Astrocyte (in vitro differentiated cells and primary cell): ENCODE results near the gene PNKP. TPM values are rescaled to one million over a fixed set of nuclear protein-coding genes. Genes with fewer than 3 reads are reported as not detected.

Experiments used
- DNase-seq: peaks from one replicate; pipeline ENCODE4 v3.0.0-alpha.2; 2010; ENCODE audit warnings: low read depth
- FAIRE-seq: peaks from 2 replicates; lab custom pipeline; 2011; peaks lifted over from hg19 to GRCh38; lab: Jason Lieb, UNC
- H2AFZ ChIP-seq: 2 replicates; pipeline ENCODE4 v1.6.0; 2012; ENCODE audit warnings: low read depth, low read length, inconsistent platforms
- H3K27ac ChIP-seq: 2 replicates; pipeline ENCODE4 v1.5.1; 2011; ENCODE audit warnings: low read depth, low read length, inconsistent platforms
- H3K27me3 ChIP-seq: 2 replicates; pipeline ENCODE4 v1.6.0; 2011; ENCODE audit warnings: low read length, inconsistent platforms; ENCODE audit not compliant: insufficient read depth
- H3K36me3 ChIP-seq: 2 replicates; pipeline ENCODE4 v1.5.1; 2011; ENCODE audit warnings: low read length, inconsistent platforms; ENCODE audit not compliant: insufficient read depth
- H3K4me1 ChIP-seq: 2 replicates; pipeline ENCODE4 v1.5.1; 2011; ENCODE audit warnings: low read length, inconsistent platforms; ENCODE audit not compliant: insufficient read depth
- H3K4me2 ChIP-seq: 2 replicates; pipeline ENCODE4 v1.6.0; 2012; ENCODE audit warnings: low read length, inconsistent platforms
- H3K4me3 ChIP-seq: 2 replicates; pipeline ENCODE4 v1.5.1; 2011; ENCODE audit warnings: low read depth, mild to moderate bottlenecking, low read length, inconsistent platforms; ENCODE audit not compliant: insufficient read depth
- H3K79me2 ChIP-seq: 2 replicates; pipeline ENCODE4 v1.6.0; 2012; ENCODE audit warnings: mild to moderate bottlenecking, low read length, inconsistent platforms; ENCODE audit not compliant: insufficient read depth
- H3K9ac ChIP-seq: 2 replicates; pipeline ENCODE4 v1.6.0; 2012; ENCODE audit warnings: mild to moderate bottlenecking, low read length, inconsistent platforms
- H3K9me3 ChIP-seq: 2 replicates; pipeline ENCODE4 v1.5.1; 2012; ENCODE audit warnings: low read depth, mild to moderate bottlenecking, low read length, inconsistent platforms; ENCODE audit not compliant: insufficient read depth
- H4K20me1 ChIP-seq: 2 replicates; pipeline ENCODE4 v1.6.0; 2012; ENCODE audit warnings: low read length, inconsistent platforms; ENCODE audit not compliant: insufficient read depth
- H3K27ac Mint-ChIP-seq: one replicate; pipeline ENCODE4 v1.8.0; 2021; ENCODE audit warnings: mild to moderate bottlenecking, mixed read lengths; ENCODE audit not compliant: unreplicated experiment
- H3K27me3 Mint-ChIP-seq: one replicate; pipeline ENCODE4 v1.8.0; 2021; ENCODE audit warnings: low read depth, mixed read lengths; ENCODE audit not compliant: unreplicated experiment
- H3K36me3 Mint-ChIP-seq: one replicate; pipeline ENCODE4 v1.8.0; 2021; ENCODE audit warnings: low read depth, mixed read lengths; ENCODE audit not compliant: unreplicated experiment
- H3K4me1 Mint-ChIP-seq: one replicate; pipeline ENCODE4 v1.8.0; 2021; ENCODE audit warnings: low read depth, mixed read lengths; ENCODE audit not compliant: unreplicated experiment
- H3K4me3 Mint-ChIP-seq: one replicate; pipeline ENCODE4 v1.8.0; 2021; ENCODE audit warnings: mild to moderate bottlenecking, moderate library complexity, mixed read lengths; ENCODE audit not compliant: unreplicated experiment
- H3K9me3 Mint-ChIP-seq: one replicate; pipeline ENCODE4 v1.8.0; 2021; ENCODE audit warnings: mild to moderate bottlenecking, mixed read lengths; ENCODE audit not compliant: unreplicated experiment
- EZH2 ChIP-seq: IDR thresholded peaks from 2 replicates; pipeline ENCODE4 v1.6.1; 2012; ENCODE audit warnings: mild to moderate bottlenecking, low read length, inconsistent platforms; ENCODE audit not compliant: insufficient read depth
- total RNA-seq: library from RNA; stranded (reverse); gene quantifications from 2 replicates; pipeline ENCODE4 v1.2.1, GENCODE V29; 2021
- TF ChIP-seq, protein P1 (sequence below): IDR thresholded peaks from 2 replicates; pipeline ENCODE4 v1.5.1; 2011; ENCODE audit warnings: low read depth, mild to moderate bottlenecking, inconsistent platforms, low read length, moderate library complexity; ENCODE audit not compliant: insufficient read depth

Gene PNKP
- total RNA-seq, 1 donor from 2014 or later = 54.8 TPM

DNA sequence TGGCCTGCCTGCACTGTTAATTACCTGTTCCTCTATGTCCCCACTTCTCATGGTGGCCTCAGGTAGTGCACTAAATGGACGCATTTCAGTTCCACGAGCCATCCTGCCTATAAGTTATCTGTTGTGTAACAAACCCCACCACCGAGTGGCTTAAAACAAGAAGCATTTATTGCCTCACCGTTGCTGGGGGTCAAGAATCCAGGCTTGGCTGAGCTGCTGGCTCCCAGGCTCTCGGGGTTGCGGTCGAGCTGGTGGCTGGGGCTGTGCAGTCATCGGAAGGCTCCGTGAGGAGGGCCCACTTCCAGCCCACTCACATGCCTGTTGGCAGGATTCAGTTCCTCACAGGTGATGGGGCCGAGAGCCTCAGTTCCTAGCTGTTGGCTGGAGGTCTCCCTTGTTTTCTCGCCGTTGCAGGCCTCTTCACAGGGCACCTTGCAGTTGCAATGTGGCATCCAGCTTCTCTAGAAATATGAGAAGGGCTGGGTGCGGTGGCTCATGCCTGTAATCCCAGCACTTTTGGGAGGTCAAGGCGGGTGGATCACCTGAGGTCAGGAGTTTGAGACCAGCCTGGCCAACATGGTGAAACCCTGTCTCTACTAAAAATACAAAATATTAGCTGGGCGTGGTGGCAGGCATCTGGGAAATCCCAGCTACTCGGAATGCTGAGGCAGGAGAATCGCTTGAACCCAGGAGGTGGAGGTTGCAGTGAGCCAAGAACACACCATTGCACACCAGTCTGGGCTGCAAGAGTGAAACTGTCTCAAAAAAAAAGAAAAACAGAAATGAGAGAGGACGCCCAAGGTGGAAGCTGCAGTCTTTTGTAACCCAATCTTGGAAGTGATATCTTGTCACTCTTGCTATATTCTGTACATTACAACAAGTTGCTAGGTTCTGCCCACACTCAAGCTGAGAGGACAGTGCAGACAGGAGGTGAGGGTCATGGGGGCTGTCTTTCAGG lies 23.0 kb downstream of the PNKP start:
- H3K36me3 ChIP-seq = peaks cover 4% of the 10 kb centered on the region
- no peak overlapping the region for H3K4me2 ChIP-seq
- H2AFZ ChIP-seq = no peak overlapping the region
- no peak for FAIRE-seq
- peaks cover 12% of the 10 kb centered on the region for H4K20me1 ChIP-seq
- Mint-ChIP-seq H3K9me3 (peaks cover 10% of the 10 kb centered on the region), H3K4me1 (peaks cover 15% of the 10 kb centered on the region), H3K27me3 (no peaks in the 10 kb centered on the region), H3K27ac (no peak overlapping the region), H3K4me3 (no peak overlapping the region), H3K36me3 (peaks cover 19% of the 10 kb centered on the region)
- peaks cover 3% of the 10 kb centered on the region for H3K79me2 ChIP-seq
- H3K9ac ChIP-seq = no peak overlapping the region
- H3K4me1 ChIP-seq = peaks cover 11% of the 10 kb centered on the region
- TF ChIP-seq, protein P1, sequence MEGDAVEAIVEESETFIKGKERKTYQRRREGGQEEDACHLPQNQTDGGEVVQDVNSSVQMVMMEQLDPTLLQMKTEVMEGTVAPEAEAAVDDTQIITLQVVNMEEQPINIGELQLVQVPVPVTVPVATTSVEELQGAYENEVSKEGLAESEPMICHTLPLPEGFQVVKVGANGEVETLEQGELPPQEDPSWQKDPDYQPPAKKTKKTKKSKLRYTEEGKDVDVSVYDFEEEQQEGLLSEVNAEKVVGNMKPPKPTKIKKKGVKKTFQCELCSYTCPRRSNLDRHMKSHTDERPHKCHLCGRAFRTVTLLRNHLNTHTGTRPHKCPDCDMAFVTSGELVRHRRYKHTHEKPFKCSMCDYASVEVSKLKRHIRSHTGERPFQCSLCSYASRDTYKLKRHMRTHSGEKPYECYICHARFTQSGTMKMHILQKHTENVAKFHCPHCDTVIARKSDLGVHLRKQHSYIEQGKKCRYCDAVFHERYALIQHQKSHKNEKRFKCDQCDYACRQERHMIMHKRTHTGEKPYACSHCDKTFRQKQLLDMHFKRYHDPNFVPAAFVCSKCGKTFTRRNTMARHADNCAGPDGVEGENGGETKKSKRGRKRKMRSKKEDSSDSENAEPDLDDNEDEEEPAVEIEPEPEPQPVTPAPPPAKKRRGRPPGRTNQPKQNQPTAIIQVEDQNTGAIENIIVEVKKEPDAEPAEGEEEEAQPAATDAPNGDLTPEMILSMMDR = no peak
- TF ChIP-seq EZH2 = no peak
- no peaks in the 10 kb centered on the region for H3K27me3 ChIP-seq
- DNase-seq = no peak
- H3K27ac ChIP-seq = no peak overlapping the region
- no peaks in the 10 kb centered on the region for H3K9me3 ChIP-seq
- no peak overlapping the region for H3K4me3 ChIP-seq

DNA sequence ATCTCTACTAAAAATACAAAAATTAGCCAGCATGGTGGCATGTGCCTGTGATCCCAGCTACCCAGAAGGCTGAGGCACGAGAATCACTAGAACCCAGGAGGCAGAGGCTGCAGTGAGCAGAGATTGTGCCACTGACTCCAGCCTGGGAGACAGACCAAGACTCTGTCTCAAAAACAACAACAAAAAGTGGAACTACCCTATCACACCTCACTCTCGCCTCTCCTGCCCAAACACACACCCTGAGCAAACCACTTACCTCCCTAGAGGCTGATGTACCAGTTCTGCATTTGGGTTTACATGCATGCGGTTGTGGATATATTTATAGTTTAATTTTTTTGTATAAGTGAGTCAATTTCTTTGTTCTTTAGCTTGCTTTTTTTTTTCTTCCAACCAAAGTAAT lies 24.1 kb downstream of the PNKP start:
- no peak overlapping the region for H3K4me3 ChIP-seq
- FAIRE-seq = no peak
- H3K27me3 ChIP-seq = no peaks in the 10 kb centered on the region
- no peak for TF ChIP-seq EZH2
- TF ChIP-seq, protein P1 = no peak
- no peaks in the 10 kb centered on the region for H3K79me2 ChIP-seq
- peaks cover 12% of the 10 kb centered on the region for H4K20me1 ChIP-seq
- peaks cover 7% of the 10 kb centered on the region for H3K36me3 ChIP-seq
- H3K9ac ChIP-seq = no peak overlapping the region
- no peak overlapping the region for H3K27ac Mint-ChIP-seq
- H3K9me3 ChIP-seq = no peaks in the 10 kb centered on the region
- peaks cover 3% of the 10 kb centered on the region for H3K4me1 ChIP-seq
- peaks cover 10% of the 10 kb centered on the region for H3K4me1 Mint-ChIP-seq
- H3K4me2 ChIP-seq = no peak overlapping the region
- no peak overlapping the region for H2AFZ ChIP-seq
- no peak overlapping the region for H3K27ac ChIP-seq
- peaks cover 4% of the 10 kb centered on the region for H3K9me3 Mint-ChIP-seq
- peaks cover 17% of the 10 kb centered on the region for H3K36me3 Mint-ChIP-seq
- H3K27me3 Mint-ChIP-seq = no peaks in the 10 kb centered on the region
- no peak for DNase-seq
- no peak overlapping the region for H3K4me3 Mint-ChIP-seq
